Stimulated activated CD4-positive, alpha-beta T cell treated with anti-CD3 and anti-CD28 coated beads, Interleukin-4, amount 100 ng/mL, for 1 hour (primary cell): ENCODE measurements around the gene DLST.

Source experiments
- DNase-seq: peaks from one replicate; pipeline ENCODE4 v3.0.0-alpha.2; 2020

Gene DLST

DNA sequence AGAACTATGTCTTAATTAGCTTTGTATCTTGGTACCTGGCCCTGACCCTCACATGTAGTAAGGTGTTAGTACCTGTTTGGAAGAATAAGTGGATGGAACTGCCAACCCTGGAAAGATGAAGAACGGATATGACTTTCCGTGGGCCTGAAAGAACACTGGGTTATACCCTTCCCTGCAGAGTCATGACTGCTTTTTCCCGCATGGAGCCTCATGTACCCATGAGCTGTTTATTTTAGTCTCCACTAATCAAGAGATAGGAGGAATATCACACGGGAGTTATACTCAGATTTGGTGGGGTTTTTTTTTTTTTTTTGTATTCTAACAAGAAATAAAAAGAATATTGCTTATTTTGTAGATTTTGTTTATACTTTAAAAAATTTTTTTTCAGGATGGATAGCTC is 15.9 kb downstream of the DLST start:
- DNase-seq, result no peak

DNA sequence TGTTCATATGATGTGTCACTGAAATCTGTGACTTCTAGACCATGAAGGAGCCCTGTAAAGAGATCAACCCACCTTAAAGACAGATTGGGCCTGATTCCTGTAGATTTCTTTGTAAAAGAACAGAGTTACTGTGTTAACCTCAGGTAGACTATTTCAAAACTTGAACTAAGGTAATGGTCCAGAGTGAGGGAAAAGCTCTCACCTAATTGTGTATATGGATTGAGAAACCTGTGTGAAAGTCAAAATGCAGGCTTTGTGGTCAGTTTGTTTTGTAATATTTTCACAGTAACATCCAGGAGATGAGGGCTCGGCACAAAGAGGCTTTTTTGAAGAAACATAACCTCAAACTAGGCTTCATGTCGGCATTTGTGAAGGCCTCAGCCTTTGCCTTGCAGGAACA is 16.4 kb downstream of the DLST start:
- no peak for DNase-seq

DNA sequence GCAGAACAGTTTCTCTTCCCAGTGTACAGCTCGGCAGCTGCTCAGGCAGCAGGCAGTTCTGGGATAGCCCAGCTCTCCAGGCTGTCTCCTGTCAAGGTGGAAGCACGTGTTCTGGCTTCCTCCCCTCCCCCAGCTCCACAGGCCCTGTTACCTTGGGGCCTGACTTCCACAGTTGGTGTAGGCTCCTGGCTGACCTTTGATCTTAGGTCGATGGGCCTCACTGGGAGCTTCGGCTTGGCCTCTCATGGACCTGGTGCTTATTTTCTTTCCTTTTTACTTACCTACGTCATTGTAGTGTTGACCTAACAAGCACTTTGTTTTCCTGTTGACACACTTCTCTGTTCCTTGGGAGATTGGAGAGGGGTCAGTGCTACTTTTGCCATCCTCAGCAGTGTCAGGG is 17.0 kb downstream of the DLST start:
- no peak for DNase-seq

DNA sequence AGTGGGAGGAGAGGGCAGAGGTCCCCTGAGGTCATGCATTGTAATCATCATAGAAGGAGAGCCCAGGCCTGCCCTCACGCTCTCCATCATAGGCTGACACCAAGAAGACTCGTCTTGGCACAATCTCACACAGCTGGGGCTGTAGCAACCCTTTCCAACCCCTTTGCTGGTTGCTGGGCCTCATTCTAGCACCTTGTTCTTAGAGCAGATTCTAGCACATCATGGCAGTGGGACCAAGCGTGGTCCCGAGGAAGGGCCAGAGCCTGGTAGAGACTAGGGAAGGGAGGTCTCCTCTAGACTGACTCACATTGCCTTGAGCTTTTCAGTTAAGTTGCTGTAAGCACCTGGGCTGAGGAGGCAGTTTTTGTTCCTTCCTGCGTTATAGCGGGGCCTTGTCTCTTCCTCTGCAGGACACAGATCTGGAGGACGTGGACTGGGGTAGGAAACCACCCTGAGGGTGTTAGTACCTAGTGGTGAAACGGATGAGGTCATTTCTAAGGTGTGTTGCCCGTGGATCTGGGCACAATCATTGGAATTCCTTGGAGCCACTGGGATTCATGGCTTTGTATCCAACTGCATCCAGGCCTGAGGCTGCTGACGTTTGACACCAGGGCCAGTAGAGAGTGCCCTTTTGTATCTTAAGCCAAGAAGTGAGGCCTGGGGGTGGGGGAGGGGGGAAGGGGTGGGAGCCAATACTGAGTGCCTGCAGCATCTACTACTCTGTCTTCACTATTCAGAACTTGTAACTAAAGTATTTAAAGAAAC is 21.4 kb downstream of the DLST start:
- no peak for DNase-seq

DNA sequence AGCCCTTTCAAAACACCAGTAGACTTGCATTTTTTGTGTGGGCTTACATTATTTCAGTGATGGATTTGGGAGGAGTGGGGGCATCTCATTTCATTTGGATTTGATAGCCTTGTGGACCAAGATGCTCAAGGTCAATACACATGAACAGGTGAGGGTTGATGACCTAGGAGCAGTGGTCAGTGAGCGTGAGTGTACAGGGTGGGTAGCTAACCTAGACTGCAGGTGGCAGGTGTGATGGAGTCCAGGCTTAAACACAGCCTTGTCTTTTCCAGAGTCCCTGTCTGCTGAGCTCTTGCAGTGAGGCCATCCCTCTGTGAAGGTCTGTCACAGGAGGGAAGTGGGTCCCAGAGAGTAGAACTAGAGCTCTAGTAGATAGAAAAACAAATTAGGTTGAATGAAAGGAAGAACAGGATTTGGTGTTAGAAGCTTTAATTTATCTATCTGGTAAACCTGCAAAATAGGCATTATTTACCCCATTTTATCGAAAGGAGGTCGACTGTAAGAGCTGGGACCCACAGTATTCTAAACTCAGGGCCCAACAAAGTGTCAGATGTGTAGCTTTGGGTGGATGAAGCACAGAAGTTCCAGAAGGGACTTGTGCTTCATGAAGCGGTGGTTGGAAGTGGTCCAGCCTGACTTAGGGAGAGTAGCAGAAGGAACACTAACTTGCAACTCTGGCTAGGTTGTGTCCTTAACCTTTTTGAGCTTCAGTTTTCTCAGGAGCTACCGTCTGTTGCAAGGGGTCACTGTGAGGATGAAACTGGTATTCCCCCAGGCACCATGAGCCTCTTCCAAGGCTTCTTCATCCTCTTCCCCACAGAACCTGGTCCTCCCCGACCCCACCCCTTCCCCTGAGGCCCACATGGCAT is 23.2 kb downstream of the DLST start:
- DNase-seq, result no peak

DNA sequence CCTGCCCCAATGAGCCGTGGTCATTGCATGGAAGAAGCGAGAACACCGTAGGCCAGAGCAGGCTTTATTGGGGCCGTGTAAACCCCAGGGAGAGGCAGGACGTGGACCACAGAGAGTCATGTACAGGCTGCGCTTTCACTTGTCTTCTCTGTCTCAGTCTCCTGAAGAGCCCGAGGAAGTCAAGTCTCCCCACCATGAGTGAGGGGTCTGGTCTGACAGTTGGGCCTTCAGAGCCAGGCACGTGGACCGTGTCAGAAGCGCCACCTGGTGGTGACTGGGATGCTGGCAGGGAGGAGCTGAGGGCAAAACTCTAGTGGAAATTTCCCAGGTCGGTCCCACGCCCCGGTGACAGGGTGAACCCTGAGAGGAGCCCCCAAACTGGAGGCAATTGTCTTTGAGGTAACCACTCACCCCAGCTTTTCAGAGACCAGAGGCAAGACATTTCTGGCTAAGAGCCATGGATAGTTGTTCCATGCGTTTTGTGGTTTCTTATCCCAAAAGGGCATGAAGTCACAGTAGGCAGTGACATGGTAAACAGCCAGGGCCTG is 24.0 kb downstream of the DLST start:
- peak; percentile 83 for DNase-seq

DNA sequence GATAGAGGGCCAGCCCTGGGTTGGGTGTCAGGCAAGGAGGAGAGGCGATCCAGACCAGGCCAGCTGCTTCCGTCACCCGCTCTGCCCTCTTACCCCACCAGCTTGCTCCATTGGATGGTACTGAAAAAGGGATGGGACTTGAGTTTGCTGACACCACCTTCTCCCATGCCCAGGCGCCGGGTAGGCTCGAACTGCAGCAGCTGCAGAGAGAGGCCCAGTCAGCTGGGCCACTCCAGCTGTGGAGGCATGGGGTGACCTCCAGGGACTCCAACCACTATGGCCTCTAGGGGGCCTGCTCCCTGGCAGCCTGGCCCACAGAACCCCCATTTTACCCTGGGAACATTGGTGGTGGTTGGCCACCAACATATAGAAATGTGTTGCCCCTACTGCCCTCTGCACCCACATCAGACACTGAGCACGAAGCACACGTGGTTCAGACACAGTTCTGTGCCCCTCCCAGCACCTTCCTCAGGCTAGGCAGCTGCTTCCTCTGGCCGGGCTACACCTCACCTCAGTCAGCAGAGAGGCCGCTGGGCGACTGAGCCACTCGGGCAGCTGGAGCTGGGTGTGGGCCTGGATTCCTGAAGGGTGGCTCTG is 25.3 kb downstream of the DLST start:
- DNase-seq, result no peak

DNA sequence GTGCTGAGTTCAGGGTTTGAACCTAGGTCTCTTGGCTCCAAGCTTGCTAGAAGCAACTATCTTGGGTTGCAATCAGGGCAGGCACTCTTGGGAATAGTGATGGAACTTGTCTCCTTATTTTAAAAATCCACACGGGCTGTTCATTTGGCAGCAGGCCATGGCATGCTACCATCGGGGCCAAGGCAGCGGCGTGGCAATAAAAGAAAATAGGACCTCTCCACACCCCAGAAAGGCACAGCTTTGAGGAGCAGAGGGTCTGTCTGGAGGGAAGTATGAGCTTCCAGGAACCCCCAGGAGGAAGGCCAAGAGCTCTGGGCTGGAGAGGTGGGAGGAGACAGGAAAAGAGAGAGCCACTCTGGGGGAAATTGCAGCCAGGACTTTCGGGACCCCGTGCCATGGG is 26.0 kb downstream of the DLST start:
- DNase-seq, result no peak

DNA sequence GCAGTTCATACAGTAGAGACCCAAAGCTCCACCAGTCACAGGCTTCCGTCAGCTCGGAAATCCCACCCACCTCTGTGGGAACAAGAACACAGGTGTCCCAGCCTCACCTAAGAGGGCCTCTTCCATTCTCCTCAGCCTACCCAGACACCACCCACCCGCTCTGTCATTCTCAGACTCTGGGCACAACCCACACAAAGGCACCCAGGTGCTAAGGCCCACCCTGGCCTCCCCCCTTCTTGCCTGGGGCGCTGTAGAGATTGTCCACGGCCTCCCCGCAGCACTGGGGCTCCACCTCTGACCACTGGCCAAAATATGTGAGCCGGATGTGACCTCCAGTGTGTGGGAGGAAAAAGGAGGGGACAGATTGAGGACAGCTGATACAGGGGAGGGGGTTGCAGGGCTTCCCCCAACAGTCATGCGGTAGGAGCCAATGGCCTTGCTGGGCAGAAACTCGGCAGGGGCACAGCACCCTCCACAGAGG is 27.2 kb downstream of the DLST start:
- no peak for DNase-seq

DNA sequence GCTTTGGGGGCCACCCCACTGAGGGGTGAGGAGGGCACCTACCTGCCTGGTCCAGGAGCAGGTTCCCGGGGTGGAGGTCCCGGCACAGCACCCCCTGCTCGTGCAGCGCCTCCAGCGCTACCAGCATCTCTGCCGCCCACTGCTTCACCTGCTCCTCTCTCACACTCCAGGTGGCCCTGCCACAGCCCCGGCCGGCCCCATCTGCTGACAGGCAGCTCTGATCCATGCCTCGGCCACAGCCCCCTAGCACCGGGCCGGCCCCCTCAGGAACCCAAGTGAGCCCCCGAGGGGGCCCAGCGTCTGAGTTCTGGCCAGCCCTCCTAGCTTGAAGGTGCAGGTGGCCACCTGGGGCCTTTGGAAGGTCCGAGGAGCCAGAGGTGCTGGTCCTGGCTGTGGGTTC is 27.8 kb downstream of the DLST start:
- DNase-seq, result no peak

DNA sequence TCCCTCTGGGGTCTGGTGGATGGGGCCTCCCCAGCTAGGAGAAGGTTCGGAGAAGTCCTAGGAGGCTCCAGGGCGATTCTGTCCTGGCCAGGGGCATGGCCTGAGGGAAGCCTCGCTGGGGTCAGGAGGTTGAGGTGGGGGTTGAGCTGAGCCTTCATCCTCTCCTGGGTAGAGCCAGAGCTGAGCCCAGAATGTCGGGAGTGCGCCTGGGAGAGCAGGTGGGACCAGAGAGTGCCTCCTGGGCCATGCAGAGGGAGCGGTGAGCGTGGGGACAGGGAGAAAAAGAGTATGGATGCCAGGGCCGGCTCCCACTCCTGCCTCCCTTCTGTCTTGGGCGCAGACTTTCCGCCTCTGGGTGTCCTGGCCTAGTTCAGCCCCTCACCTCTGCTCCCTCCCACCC is 28.2 kb downstream of the DLST start:
- no peak for DNase-seq

DNA sequence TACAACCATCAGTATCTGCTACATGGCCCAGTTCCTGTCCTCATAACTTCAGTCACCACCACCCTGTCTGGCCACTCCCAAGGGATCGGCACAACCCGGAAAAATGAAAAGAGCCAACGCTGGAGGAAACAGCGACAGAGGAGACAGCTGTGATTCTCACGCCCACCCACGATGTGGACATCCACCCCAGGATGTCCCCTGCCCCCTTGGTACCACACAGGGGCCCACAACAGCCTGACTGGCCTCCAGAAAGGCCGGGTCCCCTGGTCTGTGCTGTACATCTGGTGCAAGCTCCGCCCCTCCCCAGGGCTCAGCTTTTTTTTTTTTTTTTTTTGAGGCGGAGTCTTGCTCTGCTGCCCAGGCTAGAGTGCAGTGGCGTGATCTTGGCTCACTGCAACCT is 28.8 kb downstream of the DLST start:
- no peak for DNase-seq

DNA sequence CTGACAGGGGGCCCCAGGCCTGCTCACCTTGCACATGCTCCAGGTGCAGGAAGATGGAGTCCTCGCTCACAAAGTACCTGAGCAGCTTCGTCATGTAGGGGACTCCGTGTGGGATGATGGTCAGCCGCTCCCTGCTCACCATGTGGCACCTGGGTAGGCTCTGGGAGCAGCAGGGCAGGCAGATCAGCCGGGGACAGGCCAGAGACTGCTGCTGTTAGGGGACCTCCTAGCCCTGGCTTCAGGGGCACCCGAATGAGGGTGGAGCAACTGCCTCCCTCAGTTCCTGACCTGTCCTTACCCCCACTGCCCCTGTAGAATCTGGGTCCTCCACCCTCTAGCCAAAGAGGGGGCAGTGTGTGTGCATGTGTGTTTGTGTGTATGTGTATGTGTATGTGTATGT is 29.5 kb downstream of the DLST start:
- DNase-seq, result no peak

DNA sequence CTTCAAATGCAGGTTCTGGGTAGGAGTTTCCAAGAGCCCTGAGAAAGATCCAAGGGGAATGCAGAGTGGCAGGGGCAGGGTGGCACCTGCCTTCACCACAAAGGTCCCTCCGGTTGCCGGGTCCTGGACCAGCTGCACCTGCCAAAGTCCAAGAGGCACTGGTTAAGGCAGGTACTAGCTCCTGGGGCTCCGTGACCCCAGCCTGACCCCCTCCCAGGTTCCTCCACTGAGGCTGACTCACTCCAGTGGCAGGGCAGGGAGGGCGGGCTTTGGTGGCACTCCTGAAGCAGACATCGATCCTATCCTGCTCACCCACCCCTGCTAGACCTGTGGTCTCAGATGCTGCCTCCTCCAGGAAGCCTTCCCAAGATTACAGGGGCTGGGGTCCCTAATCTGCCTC is 30.0 kb downstream of the DLST start:
- no peak for DNase-seq

DNA sequence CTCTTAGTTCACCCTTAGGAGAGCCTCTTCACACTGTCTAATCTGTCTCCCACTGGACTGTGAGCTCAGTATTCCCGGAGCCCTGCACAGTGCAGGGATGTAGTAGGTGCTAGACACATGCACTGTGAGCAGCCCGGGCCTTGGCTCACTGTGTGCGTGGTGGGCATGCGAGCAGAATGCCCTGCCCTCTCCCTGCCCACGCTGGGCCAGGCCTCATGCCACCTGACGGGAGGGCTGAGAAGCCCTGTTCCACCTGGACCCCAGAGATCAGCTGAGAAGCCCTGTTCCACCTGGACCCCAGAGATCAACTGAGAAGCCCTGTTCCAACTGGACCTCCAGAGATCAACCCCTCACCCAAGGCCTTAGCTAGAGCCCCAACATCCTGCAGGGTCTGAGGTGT is 30.4 kb downstream of the DLST start:
- no peak for DNase-seq

DNA sequence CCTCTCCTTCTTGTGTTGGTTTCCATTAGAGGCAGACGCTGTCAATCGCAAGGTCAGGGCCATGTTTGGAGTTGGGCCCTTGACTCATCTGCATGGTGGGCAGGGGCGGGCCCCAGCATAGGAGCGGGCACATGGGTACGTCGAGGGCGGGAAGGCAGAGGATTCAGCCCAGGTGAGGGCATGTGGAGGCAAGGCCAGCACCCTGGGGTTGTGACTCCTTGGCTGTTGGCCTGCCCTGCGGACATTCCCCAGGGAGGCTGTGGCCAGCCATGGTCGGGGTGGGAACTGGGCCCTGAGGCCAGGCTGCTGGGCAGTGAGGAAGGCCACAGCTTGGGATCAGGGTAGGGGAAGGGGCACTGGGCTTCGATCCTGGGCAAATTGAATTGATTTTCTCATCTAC is 31.1 kb downstream of the DLST start:
- no peak for DNase-seq

DNA sequence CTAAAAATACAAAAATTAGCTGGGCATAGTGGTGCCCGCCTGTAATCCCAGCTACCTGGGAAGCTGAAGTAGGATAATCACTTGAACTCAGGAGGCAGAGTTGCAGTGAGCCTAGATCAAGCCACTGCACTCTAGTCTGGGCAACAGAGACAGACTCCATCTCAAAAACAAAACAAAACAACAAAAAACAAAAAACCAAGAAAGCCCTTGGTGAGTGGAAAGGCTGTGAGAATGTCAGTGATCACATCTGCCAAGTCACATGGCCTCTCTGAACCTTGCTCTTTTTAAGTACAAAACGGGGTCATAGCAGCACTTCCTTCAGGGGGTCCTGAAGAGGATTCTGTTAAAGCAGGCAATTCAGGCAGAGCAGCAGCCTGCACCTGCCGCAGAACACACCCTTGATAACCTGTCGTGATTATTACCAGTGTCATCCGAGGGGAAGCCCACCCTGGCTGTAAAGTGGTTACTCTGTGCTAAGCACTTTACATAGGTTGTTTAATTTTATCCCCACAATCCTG is 31.7 kb downstream of the DLST start:
- DNase-seq, result no peak

DNA sequence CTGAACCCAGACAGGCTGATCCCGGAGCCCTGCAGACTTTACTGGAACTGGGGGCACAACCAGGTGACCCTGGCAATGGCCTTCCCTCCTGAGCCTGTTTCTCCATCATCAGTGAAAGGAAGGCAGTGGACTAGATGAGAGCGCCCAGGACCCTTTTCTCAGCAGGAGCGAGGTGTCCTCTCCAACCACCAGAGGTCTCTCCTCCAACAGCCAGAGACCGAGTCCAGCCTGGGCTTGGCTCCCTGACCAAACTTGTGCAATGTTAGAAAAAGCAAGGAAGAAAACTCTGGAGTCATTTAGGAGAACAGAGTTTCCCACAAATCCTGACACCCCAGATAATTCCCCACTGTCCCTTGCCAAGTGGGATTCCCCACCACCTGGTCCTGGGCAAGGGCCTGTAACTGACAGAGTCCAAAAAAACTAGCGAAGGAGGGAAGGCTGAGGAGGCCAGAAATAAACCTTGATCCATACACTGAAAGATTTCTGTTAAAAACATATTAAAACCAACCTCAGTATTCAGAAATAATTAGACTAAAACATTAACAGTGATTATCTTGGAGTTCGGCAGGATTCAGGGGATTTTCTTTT is 32.4 kb downstream of the DLST start:
- no peak for DNase-seq

DNA sequence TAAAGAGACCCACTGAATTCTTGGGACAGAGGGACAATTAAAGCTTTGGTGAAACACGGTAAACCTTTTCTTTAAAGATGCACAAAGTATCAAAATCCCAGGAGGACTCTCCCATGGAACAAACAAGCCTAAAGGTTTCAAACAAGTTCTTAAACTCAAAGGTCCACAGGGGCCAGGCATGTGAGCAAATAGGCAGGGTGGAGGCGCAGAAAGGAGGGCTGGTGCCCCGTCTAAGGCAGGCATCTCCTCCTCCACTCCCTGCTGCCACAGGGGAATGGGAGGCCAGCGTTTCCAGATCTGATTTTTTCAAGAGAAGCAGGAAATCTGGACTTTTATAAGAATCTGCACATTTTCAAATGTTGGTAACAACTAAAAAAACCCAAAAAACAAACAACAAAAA is 33.7 kb downstream of the DLST start:
- DNase-seq, result no peak

DNA sequence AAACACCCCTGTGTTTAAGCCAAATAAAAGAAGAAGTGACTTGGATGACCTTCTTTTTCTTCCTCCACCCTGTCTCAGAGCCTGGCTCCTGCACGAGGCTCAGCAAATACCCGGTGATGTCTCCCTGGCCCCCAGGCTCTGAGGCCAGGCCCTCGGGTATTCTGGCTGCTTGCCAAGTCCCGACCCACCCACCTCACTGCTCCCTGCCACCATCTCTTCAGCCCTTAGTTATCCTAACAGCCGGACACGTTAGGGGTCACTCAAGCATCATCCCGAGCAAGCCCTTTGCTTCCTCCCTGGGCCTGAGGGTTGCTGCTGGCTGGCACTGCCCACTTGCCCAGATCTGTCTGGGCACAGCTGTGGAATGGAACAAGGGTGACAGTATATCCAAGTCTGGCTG is 34.1 kb downstream of the DLST start:
- no peak for DNase-seq

DNA sequence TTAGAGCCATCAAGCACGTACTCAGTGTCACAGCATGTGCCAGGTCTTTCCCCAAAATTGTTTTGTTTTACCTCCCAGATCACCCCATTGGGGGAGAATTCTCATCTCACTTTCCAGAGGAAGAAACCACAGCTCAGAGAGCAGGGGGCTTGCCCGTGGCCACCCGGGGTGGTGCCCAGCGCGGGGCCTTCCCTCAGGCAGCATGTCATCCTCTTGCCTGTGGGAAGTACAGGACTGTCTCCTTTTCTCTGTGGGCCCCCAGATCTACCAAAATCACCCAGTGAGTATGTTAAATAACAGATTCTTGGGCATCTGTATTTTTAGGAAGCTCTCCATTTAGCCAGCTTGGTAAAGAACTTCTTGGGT is 35.4 kb downstream of the DLST start:
- no peak for DNase-seq

DNA sequence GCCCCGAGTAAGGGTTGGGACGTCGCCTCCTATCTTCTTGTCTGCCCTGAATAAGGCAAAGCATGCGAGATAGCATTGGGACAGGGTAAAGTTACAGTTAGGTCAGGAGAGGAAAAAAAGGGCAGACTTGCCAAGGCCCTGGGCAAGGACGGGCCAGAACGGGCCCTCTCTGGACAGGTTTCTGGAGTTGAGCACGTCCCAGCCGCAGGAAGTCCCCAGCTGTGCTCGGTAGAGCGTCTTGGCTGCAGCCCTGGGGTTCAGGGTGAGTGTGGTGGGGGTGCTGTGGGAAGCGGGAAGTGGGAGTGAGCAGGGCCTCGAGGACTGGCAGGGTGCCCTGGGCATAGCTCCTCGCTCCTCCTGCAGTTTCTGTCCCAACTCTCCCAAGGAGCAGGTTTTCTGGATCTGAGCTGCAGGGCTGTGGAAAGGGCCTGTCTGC is 35.9 kb downstream of the DLST start:
- DNase-seq, result no peak

DNA sequence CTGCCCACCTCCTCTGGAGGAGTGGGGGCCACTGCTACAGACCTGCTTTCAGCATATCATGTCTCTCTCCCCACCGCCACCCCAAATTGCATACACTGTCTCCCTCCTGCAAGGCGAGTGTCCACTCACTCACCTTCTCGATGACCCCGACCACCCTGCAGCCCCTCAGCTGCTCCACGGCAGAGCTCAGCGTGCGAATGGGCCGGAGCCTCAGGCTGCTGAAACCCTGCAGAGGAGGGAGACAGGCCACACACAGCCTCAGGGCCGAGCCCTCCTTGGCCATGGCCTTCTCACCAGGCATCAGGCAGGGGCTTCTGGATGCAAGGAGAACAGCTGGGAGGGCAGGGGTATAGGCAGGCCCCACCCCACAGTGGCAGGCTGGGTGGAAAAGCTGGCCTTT is 36.7 kb downstream of the DLST start:
- no peak for DNase-seq
